Activated CD8-positive, alpha-beta memory T cell treated with anti-CD3 and anti-CD28 coated beads, Interleukin-2, amount 50 U/mL, for 1 hour (primary cell): Measurements from ENCODE around the gene ANKRD10.
"Not testable (repeated sequence)": the region's sequence is repeated elsewhere in the genome, so short reads cannot be mapped to it uniquely, and the experiment has no call there.

Experiments used
- DNase-seq: peaks from one replicate; pipeline ENCODE4 v3.0.0-alpha.2; 2020; ENCODE audit errors: extremely low read depth

ANKRD10 gene

GRCh38 chr13:110867380-110867779, 47.5 kb downstream of the ANKRD10 start:
- no peak for DNase-seq

DNA sequence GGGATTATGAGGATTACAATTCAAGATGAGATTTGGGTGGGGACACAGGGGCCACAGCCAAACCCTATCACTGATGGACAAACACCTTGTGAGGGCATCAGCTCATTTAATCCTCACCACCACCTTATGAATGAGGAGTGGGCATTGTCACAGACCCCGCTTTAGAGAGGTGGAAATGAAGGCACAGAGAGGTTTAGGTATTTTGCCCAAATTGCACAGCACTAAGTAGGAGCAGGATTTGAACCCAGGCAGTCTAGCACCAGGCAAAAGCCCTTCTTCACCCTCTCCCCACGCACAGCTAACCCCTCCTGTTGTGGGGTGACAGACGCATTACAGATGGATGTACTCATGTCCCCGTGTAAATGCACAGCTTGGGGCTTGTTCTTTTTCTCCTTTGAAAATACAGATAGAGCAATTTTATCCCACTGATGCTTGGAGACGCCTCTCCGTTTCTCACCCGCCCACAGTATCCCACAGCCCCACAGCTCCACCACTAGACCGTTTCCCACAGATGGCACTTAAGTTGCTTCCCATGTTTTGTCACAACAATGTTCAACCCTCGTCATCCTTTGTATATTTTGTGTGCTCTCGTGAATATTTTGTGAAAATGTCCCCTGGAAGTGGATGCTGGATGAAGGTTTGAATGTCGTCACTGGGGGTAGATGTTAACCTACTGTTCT, 48.2 kb downstream of the ANKRD10 start:
- no peak for DNase-seq

GRCh38 chr13:110863685-110864084, 51.2 kb downstream of the ANKRD10 start:
- no peak for DNase-seq

DNA sequence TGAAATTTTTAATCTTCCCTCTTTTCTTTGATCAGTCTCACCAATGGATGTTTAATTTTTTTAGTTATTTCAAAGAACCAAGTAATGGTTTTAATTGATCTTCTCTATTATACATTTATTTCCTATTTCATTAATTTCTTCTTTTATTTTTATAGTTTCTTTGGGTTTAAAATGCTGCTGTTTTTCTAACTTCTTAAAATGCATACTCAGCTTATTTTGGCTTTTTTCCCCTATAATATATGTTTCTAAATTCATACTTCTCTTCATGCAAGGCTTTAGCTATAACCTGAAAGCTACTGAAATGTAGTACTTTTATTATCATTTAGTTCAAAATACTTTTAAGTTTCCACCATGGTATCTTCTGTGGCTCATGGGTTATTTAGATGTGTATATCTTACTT, 53.9 kb downstream of the ANKRD10 start:
- DNase-seq = no peak

DNA sequence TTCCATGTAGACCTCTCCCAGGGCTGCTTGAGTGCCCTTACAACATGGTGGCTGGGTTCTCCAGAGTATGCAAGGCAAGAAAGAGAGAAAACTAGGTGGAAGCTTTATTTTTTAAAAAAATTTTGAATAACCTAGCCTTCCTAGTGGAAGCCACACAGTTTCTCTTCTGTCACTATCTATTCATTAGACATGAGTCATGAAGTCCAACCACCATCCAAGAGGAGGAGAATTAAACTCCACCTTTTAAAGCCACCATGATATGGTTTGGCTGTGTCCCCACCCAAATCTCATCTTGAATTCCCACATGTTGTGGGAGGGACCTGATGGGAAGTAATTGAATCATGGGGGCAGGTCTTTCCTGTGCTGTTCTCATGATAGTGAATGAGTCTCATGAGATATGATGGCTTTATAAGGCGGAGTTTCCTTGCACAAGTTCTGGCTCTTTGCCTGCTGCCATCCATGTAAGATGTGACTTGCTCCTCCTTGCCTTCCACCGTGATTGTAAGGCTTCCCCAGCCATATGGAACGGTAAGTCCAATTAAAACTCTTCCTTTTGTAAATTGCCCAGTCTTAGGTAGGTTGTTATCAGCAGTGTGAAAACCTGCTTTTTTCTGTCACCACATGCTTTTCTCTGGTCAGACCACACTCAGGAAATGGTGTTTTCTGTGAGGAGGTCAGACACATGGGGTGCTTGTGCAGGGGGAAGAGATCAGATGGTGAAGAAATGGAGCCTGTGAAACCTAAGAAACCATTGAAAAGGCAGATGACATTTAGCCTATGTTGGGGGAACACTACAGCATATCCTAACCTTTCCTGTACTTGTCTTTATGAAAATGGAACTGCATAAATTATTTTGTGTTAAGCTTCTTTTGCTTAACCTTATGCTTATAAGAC, 57.7 kb downstream of the ANKRD10 start:
- no peak for DNase-seq

DNA sequence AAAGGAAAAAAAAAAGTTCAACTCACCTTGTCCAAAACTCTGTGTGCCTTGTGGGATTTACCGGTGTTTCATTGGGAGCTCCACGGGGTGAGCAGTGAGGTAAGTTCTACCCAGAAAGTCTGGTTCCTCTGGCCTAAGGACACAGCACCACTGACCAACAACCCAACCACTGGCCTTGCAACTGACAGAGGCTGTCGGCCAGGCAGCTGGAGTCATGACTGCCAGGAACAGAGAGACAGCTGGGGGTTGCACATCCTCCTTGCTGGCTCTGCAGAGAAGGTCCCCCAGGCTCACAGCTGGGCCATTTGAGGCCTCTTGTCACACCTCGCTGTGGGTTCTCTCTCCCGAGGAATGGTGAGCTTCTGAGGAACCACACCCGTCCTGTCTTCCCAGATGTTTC, 59.5 kb downstream of the ANKRD10 start:
- no peak for DNase-seq

DNA sequence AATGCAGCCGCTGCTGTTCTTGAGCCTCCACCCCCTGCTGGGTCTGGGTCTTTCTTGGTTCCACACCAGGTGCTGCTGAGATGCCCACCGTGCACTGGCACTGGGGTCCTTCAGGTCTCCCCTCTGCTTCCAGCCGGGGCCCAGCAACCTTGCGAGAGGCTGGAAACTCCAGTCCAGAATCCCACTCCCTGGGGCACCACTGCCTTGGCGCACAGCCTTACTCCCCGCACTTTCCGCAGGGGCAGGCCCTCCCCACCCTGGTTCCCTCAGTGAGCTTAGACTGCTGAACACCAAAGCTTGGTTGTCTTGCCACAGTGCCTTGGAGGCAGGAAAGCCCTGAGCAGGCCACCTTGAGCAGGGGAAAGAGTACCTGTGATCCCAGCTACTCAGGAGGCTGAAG, 60.0 kb downstream of the ANKRD10 start:
- no peak for DNase-seq

GRCh38 chr13:110853235-110853721, 61.6 kb downstream of the ANKRD10 start:
- DNase-seq = no peak

- DNase-seq = no peak
Measured at GRCh38 chr13:110850840-110851239, 64.0 kb downstream of the ANKRD10 start.

GRCh38 chr13:110850006-110850405, 64.9 kb downstream of the ANKRD10 start:
- no peak for DNase-seq

GRCh38 chr13:110845520-110845919, 69.3 kb downstream of the ANKRD10 start:
- no peak for DNase-seq

GRCh38 chr13:110841846-110842245, 73.0 kb downstream of the ANKRD10 start:
- DNase-seq = no peak

DNA sequence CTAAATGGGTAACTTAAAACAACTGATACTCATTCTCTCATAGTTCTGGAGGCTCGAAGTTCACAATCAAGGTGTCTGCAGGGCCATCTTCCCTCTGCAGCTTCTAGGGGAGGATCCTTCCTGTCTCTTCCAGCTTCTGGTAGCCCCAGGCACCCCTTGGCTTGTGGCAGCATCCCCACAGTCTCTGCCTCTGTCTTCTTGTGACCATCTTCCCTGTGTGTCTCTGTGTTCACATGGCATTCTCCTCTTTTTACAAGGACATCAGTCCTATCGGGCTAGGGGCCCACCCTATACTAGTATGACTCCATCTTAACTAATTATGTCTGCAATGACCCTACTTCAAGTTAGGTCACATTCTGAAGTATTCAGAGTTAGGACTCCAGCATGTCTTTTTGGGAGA, 73.5 kb downstream of the ANKRD10 start:
- no peak for DNase-seq

- DNase-seq = no peak
Measured at GRCh38 chr13:110838867-110839538, 75.9 kb downstream of the ANKRD10 start.

DNA sequence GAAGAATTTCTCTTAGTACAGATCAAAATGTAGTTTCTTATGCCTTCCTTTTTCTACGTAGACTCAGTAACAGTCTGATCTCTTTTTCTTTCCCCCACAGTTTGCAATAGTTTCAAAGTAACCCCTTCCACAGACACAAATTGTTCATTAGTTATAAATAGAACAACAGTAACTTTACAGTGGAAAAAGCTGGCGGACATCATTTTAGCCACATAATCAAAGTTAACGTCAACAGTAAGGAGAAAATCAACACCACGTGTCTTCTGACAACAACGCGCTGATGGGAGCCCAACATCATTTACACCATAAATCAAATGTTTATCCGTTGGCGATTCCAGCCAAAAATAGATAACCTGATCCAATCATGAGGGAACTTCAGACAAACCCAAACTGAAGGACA, 76.8 kb downstream of the ANKRD10 start:
- DNase-seq = no peak

DNA sequence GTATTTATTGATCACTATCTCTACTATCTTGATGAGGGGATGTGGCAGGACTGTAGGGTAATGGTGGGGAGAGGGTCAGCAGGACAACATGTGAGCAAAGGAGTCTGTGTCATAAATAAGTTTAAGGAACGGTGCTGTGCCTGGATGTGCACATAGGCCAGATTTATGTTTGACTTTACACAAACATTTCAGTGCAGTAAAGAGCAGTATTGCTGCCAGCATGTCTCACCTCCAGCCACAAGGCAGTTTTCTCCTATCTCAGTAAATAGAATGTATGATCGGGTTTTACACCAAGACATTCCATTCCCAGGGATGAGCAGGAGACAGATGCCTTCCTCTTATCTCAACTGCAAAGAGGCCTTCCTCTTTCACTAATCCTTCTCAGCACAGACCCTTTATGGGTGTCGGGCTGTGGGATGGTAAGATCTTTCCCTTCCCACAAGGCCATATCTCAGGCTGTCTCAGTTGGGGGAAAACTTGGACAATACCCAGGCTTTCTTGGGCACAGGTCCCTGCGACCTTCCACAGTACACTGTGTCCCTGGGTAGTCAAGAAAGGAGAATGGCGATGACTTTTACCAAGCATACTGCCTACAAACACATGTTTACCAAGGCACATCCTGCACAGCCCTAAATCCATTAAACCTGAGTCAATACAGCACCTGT, 77.3 kb downstream of the ANKRD10 start:
- not testable (repeated sequence) for DNase-seq

GRCh38 chr13:110836605-110836903, 78.3 kb downstream of the ANKRD10 start:
- no peak for DNase-seq

DNA sequence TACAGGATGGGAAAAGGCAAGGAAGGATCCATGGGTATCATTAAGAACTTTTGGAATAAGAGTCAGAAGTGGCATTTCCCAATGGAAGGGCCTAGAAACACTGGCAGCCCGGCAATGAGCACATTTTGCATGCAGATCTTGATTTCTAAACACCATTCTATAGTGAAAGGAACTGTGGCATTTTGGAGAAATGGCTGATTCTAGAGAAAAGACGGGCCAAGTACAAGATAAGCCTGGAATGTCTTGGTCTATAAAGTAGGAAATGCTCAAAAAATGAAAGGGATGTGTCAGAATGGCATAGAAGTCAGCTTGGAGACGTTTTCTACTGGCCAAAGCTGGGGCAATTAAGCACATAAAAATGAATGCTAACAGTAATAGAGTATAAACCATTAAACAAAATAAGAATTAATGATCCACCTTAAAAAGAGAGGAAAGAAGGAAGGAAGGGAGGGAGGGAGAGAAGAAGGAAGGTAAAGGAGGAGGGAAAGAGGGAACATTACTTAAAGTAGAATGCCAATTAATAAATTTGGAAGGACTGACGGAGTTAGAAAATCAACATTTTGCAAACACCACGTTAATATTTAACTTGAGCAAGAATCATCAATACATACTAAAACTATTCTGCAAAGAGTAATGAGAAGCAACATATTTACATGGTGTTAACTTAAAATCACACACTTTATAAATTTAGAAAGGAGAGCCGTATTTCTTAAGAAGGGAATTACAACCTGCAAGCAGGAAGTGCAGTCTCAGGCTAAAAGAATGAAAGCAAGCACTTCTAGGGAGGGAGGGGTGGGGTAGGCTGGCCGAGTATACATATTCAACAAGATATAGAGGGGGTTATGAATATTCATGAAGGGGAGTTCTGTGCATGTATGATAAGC, 78.9 kb downstream of the ANKRD10 start:
- DNase-seq = no peak

DNA sequence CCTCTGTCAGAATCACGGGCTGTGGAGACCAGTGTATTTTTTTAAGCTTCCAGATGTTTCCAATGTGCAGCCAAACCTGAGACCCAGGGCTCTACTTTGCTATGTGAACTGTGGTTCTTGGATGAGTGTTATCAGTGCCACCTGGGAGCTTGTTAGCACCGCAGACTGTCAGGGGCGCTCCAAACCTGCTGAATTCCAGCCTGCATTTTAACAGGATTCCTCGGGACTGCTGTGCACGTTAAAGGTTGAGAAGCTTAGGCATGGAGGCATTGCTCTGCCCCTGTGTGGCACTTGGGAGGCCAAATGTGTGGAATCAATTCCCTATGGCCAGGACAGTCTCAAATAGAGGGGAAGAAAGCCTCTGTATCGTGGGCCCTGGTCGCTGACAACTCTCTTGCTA, 80.3 kb downstream of the ANKRD10 start:
- DNase-seq = no peak

DNA sequence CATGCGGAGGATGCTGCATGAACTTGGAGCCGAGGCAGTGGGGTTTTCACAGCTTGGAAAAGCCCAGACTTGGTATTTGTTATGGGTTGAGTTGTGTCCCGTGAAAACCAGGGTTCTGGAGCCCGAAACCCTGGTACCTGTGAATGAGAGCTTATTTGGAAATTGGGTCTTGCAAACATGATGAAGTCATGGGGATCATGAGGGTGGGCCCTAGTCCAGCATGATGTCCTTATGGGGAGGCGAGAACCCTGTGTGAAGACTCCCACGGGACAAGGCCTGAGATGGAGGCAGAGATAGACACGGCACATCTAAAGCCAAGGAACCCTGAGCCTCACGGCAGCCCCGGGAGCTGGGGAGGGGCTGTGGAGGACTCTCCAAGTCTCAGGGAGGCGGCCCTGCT, 82.3 kb downstream of the ANKRD10 start:
- no peak for DNase-seq

- DNase-seq = no peak
Measured at GRCh38 chr13:110832205-110832479, 82.7 kb downstream of the ANKRD10 start.
